Gastroesophageal sphincter (tissue), 4 donors: ENCODE results near the gene AKR1B1. TPM values are rescaled to one million over a fixed set of nuclear protein-coding genes. Genes with fewer than 3 reads are reported as not detected.

ENCODE experiments used
- ATAC-seq: fragments of 150-250 bp; one replicate; pipeline ENCODE4 v1.9.1; 2016; ENCODE audit warnings: mild to moderate bottlenecking, moderate library complexity
- H3K27ac ChIP-seq, 4 donors: fragments of 200-600 bp; sonication (generic) in 3 of 4; 1 replicate in 3 of 4; 2 replicates in 1 of 4; pipeline ENCODE4 v1.5.1; 2016 to 2019
- H3K27me3 ChIP-seq: fragments of 200-600 bp; sonication (generic); one replicate; pipeline ENCODE4 v1.5.1; 2019
- H3K36me3 ChIP-seq, 2 donors: fragments of 200-600 bp; sonication (generic); one replicate each; pipeline ENCODE4 v1.5.1; 2019; ENCODE audit warnings: control low read depth in 1 of 2
- H3K4me1 ChIP-seq, 3 donors: fragments of 200-600 bp; sonication (generic); 1 replicate in 2 of 3; 2 replicates in 1 of 3; pipeline ENCODE4 v1.5.1; 2016 to 2019; ENCODE audit warnings: control low read depth in 2 of 3
- H3K4me3 ChIP-seq, 2 donors: fragments of 200-600 bp; sonication (generic); one replicate each; pipeline ENCODE4 v1.5.1; 2019; ENCODE audit warnings: mild to moderate bottlenecking in 1 of 2, moderate library complexity in 1 of 2
- H3K9me3 ChIP-seq, 3 donors: fragments of 200-600 bp; sonication (generic); one replicate each; pipeline ENCODE4 v1.5.1; 2017 to 2019; ENCODE audit warnings: control low read depth in 2 of 3
- EP300 ChIP-seq: sonication (generic); formaldehyde crosslinking; IDR thresholded peaks from one replicate; pipeline ENCODE4 v1.6.1; 2017; ENCODE audit warnings: antibody characterized with exemption, mild to moderate bottlenecking
- POLR2A ChIP-seq, 2 donors: fragments of 450-650 bp; IDR thresholded peaks; one replicate each; pipeline ENCODE4 v1.6.1; 2017; ENCODE audit warnings: antibody characterized with exemption in 2 of 2, mild to moderate bottlenecking in 2 of 2, moderate library complexity in 1 of 2
- POLR2AphosphoS5 ChIP-seq: sonication (generic); formaldehyde crosslinking; IDR thresholded peaks from one replicate; pipeline ENCODE4 v1.6.1; 2017; ENCODE audit warnings: antibody characterized with exemption
- WGBS, 2 donors: methylation state at CpG; one replicate each; pipeline ENCODE4 v1.1.5; 2018; ENCODE audit warnings: low coverage in 1 of 2; 5-methylcytosine and 5-hydroxymethylcytosine counted together
- total RNA-seq, 4 donors: library from RNA; depleted of rRNA; stranded (reverse); fragments of >200 nt; gene quantifications; one replicate each; pipeline ENCODE4 v1.1.0, GENCODE V29; 2016
- TF ChIP-seq, protein P1 (sequence below), 4 experiments: fragments of 200-600 bp in 2 of 4; fragments of 450-650 bp in 2 of 4; sonication (generic) in 1 of 4; IDR thresholded peaks; one replicate each; pipeline ENCODE4 v1.5.1; 2017 to 2019; ENCODE audit warnings: antibody characterized with exemption in 4 of 4, mild to moderate bottlenecking in 2 of 4, moderate library complexity in 2 of 4

AKR1B1 gene
- total RNA-seq, 4 donors from 2014 or later = 34.1 to 55.2 (median 41.1) TPM

GRCh38 chr7:134485203-134485602 lies 26.3 kb upstream of the AKR1B1 start:
- H3K9me3 ChIP-seq = peaks cover 0 to 6% (median 0%) of the 10 kb centered on the region in 3 donors
- no peak for ATAC-seq
- H3K4me1 ChIP-seq = no peaks in the 10 kb centered on the region
- 86 to 94% methylated on average over 6 of the region's 6 CpGs for WGBS, 2 donors
- no peak overlapping the region for H3K4me3 ChIP-seq
- TF ChIP-seq POLR2AphosphoS5 (no peak), EP300 (no peak), POLR2A (IDR thresholded peaks at IDR 0.05) (no peak)
- TF ChIP-seq, protein P1, sequence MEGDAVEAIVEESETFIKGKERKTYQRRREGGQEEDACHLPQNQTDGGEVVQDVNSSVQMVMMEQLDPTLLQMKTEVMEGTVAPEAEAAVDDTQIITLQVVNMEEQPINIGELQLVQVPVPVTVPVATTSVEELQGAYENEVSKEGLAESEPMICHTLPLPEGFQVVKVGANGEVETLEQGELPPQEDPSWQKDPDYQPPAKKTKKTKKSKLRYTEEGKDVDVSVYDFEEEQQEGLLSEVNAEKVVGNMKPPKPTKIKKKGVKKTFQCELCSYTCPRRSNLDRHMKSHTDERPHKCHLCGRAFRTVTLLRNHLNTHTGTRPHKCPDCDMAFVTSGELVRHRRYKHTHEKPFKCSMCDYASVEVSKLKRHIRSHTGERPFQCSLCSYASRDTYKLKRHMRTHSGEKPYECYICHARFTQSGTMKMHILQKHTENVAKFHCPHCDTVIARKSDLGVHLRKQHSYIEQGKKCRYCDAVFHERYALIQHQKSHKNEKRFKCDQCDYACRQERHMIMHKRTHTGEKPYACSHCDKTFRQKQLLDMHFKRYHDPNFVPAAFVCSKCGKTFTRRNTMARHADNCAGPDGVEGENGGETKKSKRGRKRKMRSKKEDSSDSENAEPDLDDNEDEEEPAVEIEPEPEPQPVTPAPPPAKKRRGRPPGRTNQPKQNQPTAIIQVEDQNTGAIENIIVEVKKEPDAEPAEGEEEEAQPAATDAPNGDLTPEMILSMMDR (IDR thresholded peaks at IDR 0.05) = no peak
- H3K27ac ChIP-seq = no peak overlapping the region
- no peaks in the 10 kb centered on the region for H3K36me3 ChIP-seq
- peaks cover 5% of the 10 kb centered on the region for H3K27me3 ChIP-seq

GRCh38 chr7:134483296-134483695 lies 24.4 kb upstream of the AKR1B1 start:
- peaks cover 5% of the 10 kb centered on the region for H3K27me3 ChIP-seq
- H3K36me3 ChIP-seq = no peaks in the 10 kb centered on the region
- no peak for TF ChIP-seq POLR2AphosphoS5
- TF ChIP-seq EP300 = no peak
- TF ChIP-seq, protein P1 (IDR thresholded peaks at IDR 0.05) = no peak
- TF ChIP-seq POLR2A (IDR thresholded peaks at IDR 0.05) = no peak
- no peak overlapping the region for H3K4me3 ChIP-seq
- H3K4me1 ChIP-seq = no peaks in the 10 kb centered on the region
- 73 to 86% methylated on average over 2 of the region's 2 CpGs for WGBS, 2 donors
- peaks cover 0 to 6% (median 0%) of the 10 kb centered on the region in 3 donors for H3K9me3 ChIP-seq
- no peak for ATAC-seq
- H3K27ac ChIP-seq = no peak overlapping the region

- no peak for ATAC-seq
Measured at GRCh38 chr7:134482858-134483257, 24.0 kb upstream of the AKR1B1 start.

DNA sequence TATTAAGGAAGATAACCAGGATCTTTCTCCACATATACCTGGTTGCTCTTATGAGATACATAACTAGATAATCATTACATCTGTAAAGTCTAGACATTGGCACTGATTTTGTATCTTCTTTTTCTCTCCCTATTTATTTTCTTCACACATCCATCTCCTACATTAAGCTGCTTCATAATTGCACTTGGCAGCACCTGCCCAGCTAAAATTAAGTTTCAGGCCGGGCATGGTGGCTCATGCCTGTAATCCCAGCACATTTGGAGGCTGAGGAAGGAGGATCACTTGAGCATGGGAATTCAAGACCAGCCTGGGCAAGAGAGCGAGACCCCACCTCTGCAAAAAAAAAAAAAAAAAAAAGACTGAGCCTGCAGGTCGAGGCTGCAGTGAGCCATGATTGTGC lies 22.3 kb upstream of the AKR1B1 start:
- H3K9me3 ChIP-seq = no peaks in the 10 kb centered on the region
- H3K27ac ChIP-seq = no peak overlapping the region
- H3K4me1 ChIP-seq = no peaks in the 10 kb centered on the region
- ATAC-seq = no peak
- 72% methylated on average over 3 of the region's 3 CpGs; no CpG with 5 or more reads in 1 of the 2 donors for WGBS, 2 donors
- TF ChIP-seq POLR2AphosphoS5 (no peak), POLR2A (IDR thresholded peaks at IDR 0.05) (no peak), EP300 (no peak)
- TF ChIP-seq, protein P1 (IDR thresholded peaks at IDR 0.05) = no peak
- H3K36me3 ChIP-seq = no peaks in the 10 kb centered on the region
- H3K4me3 ChIP-seq = no peak overlapping the region
- H3K27me3 ChIP-seq = no peaks in the 10 kb centered on the region

More at GRCh38 chr7:134482858-134483257, 24.0 kb upstream of the AKR1B1 start:
- no peak overlapping the region for H3K4me3 ChIP-seq
- H3K36me3 ChIP-seq = no peaks in the 10 kb centered on the region
- peaks cover under 1% of the 10 kb centered on the region for H3K27me3 ChIP-seq
- no peaks in the 10 kb centered on the region for H3K4me1 ChIP-seq
- no peak overlapping the region for H3K27ac ChIP-seq
- peaks cover 0 to 6% (median 0%) of the 10 kb centered on the region in 3 donors for H3K9me3 ChIP-seq
- TF ChIP-seq, protein P1 (IDR thresholded peaks at IDR 0.05) = no peak
- no peak for TF ChIP-seq EP300
- TF ChIP-seq POLR2A (IDR thresholded peaks at IDR 0.05) = no peak
- no peak for TF ChIP-seq POLR2AphosphoS5

GRCh38 chr7:134480730-134481129 lies 21.8 kb upstream of the AKR1B1 start:
- no peaks in the 10 kb centered on the region for H3K9me3 ChIP-seq
- TF ChIP-seq POLR2AphosphoS5 (no peak), POLR2A (IDR thresholded peaks at IDR 0.05) (no peak), EP300 (no peak)
- TF ChIP-seq, protein P1 (IDR thresholded peaks at IDR 0.05) = no peak
- no peak for ATAC-seq
- H3K27me3 ChIP-seq = no peaks in the 10 kb centered on the region
- H3K4me3 ChIP-seq = no peak overlapping the region
- no peak overlapping the region for H3K27ac ChIP-seq
- 40 to 47% methylated on average over 2 of the region's 2 CpGs for WGBS, 2 donors
- no peaks in the 10 kb centered on the region for H3K36me3 ChIP-seq
- no peaks in the 10 kb centered on the region for H3K4me1 ChIP-seq
